GM19468 (cell line): ENCODE results near the gene PTPRN.
A peak's percentile ranks its signal among the peaks of the same experiment; 100 is the strongest.
"Not testable (repeated sequence)": the region's sequence is repeated elsewhere in the genome, so short reads cannot be mapped to it uniquely, and the experiment has no call there.

Experiments
- ATAC-seq: cut with Tn5 transposase; IDR thresholded peaks from one replicate; pipeline ENCODE4 v1.9.1; 2021; ENCODE audit warnings: mild to moderate bottlenecking, moderate library complexity, moderate number of reproducible peaks; ENCODE audit not compliant: unreplicated experiment; ENCODE audit errors: extremely low read depth

Gene PTPRN

GRCh38 chr2:219273937-219274336, 35.3 kb downstream of the PTPRN start:
- no peak for ATAC-seq

- ATAC-seq, result no peak
Observed at GRCh38 chr2:219272995-219273394, 36.2 kb downstream of the PTPRN start.

GRCh38 chr2:219272356-219272755, 36.8 kb downstream of the PTPRN start:
- ATAC-seq, result no peak

GRCh38 chr2:219271021-219271420, 38.2 kb downstream of the PTPRN start:
- ATAC-seq, result no peak

- no peak for ATAC-seq
Observed at GRCh38 chr2:219270055-219270372, 39.2 kb downstream of the PTPRN start.

GRCh38 chr2:219269362-219270054, 39.7 kb downstream of the PTPRN start:
- no peak for ATAC-seq

GRCh38 chr2:219268294-219268693, 40.9 kb downstream of the PTPRN start:
- ATAC-seq, result no peak

GRCh38 chr2:219266886-219267285, 42.3 kb downstream of the PTPRN start:
- ATAC-seq, result no peak

- ATAC-seq, result no peak
Observed at GRCh38 chr2:219266232-219266631, 43.0 kb downstream of the PTPRN start.

- no peak for ATAC-seq
Observed at GRCh38 chr2:219261024-219261855, 48.0 kb downstream of the PTPRN start.

GRCh38 chr2:219258942-219259341, 50.3 kb downstream of the PTPRN start:
- ATAC-seq, result not testable (repeated sequence)

GRCh38 chr2:219254590-219255201, 54.5 kb downstream of the PTPRN start:
- no peak for ATAC-seq

GRCh38 chr2:219253753-219254589, 55.2 kb downstream of the PTPRN start, which contains the start of gene TUBA4A:
TSS of gene TUBA4A (minus strand) at chr2:219253918. CDS start at chr2:219253858, 60 bp downstream.
- ATAC-seq, result peak; percentile 23

GRCh38 chr2:219252900-219253752, 56.1 kb downstream of the PTPRN start, which contains the start of gene TUBA4B:
TSS of gene TUBA4B (plus strand) at chr2:219253243. CDS start at chr2:219253408, 165 bp downstream.
- ATAC-seq, result no peak

GRCh38 chr2:219252570-219252899, 56.7 kb downstream of the PTPRN start:
- ATAC-seq, result no peak

GRCh38 chr2:219252084-219252483, 57.1 kb downstream of the PTPRN start:
- ATAC-seq, result no peak

- no peak for ATAC-seq
Observed at GRCh38 chr2:219251656-219252055, 57.5 kb downstream of the PTPRN start.

GRCh38 chr2:219250049-219250781, 59.0 kb downstream of the PTPRN start:
- ATAC-seq, result no peak
